Measurements from ENCODE around the gene HSPB8. TPM values are rescaled to one million over a fixed set of nuclear protein-coding genes. Genes with fewer than 3 reads are reported as not detected.

The HSPB8 gene
- total RNA-seq, 2 donors from 2014 or later: 67.0 to 96.9 TPM

DNA sequence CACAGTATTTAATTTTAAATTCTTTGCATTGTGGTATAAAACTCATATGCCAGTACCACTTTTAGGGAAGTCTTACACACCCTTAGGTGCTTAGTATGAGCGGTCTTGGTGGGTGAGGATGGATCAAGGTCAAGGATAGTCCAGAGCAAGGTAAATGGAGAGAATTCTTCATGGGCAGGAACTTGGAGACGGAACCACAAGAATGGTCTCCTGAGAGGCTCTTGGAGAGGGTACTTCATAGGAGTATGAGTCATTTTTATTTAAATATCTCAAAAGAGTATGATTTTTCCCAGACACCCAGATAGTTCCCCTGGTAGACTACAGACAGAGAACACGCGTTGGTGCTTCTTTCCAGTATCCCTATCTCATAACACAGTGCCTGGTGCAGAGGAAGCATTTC is 21.9 kb downstream of the HSPB8 start:
- no peaks in the 10 kb centered on the region for H3K4me1 ChIP-seq (replicated peaks)
- no peaks in the 10 kb centered on the region for H3K9me3 ChIP-seq
- no peaks in the 10 kb centered on the region for H3K27me3 ChIP-seq (replicated peaks; ENCODE audit: insufficient read depth)
- intact Hi-C loops (cut with DNase I): loop anchor here (5.0 to 10.0 kb wide), 2 partner anchors 114 to 167 kb away; no protein-coding TSS in a partner anchor
- no peak for DNase-seq (ENCODE audit: low spot score)
- no peak overlapping the region for H3K4me3 ChIP-seq
- no peak overlapping the region for H3K27ac ChIP-seq
- WGBS: 88% methylated on average over 4 of the region's 4 CpGs
- TF ChIP-seq, protein P1, sequence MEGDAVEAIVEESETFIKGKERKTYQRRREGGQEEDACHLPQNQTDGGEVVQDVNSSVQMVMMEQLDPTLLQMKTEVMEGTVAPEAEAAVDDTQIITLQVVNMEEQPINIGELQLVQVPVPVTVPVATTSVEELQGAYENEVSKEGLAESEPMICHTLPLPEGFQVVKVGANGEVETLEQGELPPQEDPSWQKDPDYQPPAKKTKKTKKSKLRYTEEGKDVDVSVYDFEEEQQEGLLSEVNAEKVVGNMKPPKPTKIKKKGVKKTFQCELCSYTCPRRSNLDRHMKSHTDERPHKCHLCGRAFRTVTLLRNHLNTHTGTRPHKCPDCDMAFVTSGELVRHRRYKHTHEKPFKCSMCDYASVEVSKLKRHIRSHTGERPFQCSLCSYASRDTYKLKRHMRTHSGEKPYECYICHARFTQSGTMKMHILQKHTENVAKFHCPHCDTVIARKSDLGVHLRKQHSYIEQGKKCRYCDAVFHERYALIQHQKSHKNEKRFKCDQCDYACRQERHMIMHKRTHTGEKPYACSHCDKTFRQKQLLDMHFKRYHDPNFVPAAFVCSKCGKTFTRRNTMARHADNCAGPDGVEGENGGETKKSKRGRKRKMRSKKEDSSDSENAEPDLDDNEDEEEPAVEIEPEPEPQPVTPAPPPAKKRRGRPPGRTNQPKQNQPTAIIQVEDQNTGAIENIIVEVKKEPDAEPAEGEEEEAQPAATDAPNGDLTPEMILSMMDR (IDR thresholded peaks at IDR 0.05): no peak
- no peak for TF ChIP-seq POLR2A (IDR thresholded peaks at IDR 0.05)
- no peak for TF ChIP-seq POLR2AphosphoS5 (IDR thresholded peaks at IDR 0.05)
- H3K36me3 ChIP-seq: no peaks in the 10 kb centered on the region

DNA sequence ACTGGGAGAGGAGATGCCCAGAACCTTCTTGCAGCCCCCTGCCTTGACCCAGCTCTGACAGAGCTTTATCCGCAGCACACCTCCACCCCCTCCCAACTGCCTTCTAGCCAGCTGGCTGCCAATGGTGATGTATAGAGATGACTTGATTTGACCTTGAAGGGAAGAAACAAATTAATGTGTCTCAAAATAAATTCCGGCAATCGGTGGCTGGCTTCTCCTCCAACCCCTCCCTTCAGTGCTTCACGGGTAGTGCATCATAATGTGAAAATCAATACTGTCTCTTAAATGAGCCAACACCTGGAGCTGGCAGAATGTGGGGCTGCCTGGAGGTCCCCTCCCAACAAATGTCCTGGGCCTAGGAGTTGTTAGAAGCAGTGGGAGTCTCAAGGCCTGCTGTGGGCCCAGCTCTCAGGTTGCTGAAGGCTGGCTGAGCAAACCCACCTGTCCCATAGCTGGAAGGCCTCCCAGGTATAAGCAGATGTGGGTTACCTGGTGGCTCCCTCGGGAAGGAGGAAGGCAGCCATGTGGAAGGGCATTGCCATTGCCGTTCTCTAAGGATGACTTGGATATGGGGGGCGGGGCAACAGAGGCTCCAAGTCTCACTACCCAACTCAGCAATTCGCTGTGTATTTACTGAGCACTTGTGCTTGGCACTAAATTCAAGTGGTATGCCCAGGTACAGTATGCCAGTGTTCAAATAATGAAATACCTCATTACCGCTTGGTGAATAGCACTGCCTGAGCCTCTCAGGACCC is 23.2 kb downstream of the HSPB8 start:
- no peak overlapping the region for H3K27ac ChIP-seq
- no peak overlapping the region for H3K4me3 ChIP-seq
- TF ChIP-seq, protein P1 (IDR thresholded peaks at IDR 0.05): no peak
- TF ChIP-seq POLR2AphosphoS5 (IDR thresholded peaks at IDR 0.05): no peak
- TF ChIP-seq POLR2A (IDR thresholded peaks at IDR 0.05): no peak
- no peak for DNase-seq (ENCODE audit: low spot score)
- no peaks in the 10 kb centered on the region for H3K4me1 ChIP-seq (replicated peaks)
- intact Hi-C loops (cut with DNase I): loop anchor here (5.0 to 10.0 kb wide), 2 partner anchors 113 to 165 kb away; no protein-coding TSS in a partner anchor
- WGBS: 84% methylated on average over 9 of the region's 9 CpGs
- no peaks in the 10 kb centered on the region for H3K27me3 ChIP-seq (replicated peaks; ENCODE audit: insufficient read depth)
- H3K9me3 ChIP-seq: no peaks in the 10 kb centered on the region
- H3K36me3 ChIP-seq: no peaks in the 10 kb centered on the region

DNA sequence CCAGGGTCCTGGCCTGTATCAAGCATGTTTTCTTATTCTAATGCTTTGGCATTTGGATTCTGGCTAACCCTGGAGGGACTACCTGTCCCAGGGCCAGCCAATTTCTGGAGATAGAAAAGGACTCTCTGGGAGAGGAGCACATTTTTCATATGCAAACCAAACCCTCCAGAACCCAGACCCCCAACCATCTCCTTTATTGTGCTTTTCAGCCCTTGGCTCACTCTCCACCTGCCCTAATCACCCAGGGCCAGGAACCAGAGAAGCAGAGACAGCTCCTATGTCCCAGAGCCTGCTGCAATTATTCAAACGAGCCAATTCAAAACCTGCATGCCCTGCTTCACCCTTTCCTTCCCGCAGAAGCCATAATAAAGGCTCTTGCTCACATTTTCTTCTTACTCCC is 23.8 kb downstream of the HSPB8 start:
- Histone ChIP-seq H3K27ac (no peak overlapping the region), H3K27me3 (replicated peaks; ENCODE audit: insufficient read depth) (no peaks in the 10 kb centered on the region), H3K9me3 (no peaks in the 10 kb centered on the region), H3K4me3 (no peak overlapping the region), H3K4me1 (replicated peaks) (no peaks in the 10 kb centered on the region), H3K36me3 (no peaks in the 10 kb centered on the region)
- TF ChIP-seq, protein P1 (IDR thresholded peaks at IDR 0.05): no peak
- no peak for TF ChIP-seq POLR2AphosphoS5 (IDR thresholded peaks at IDR 0.05)
- TF ChIP-seq POLR2A (IDR thresholded peaks at IDR 0.05): no peak
- 29% methylated on average over 2 of the region's 2 CpGs for WGBS
- intact Hi-C loops (cut with DNase I): loop anchor here (5.0 to 10.0 kb wide), 2 partner anchors 112 to 165 kb away; no protein-coding TSS in a partner anchor
- no peak for DNase-seq (ENCODE audit: low spot score)

DNA sequence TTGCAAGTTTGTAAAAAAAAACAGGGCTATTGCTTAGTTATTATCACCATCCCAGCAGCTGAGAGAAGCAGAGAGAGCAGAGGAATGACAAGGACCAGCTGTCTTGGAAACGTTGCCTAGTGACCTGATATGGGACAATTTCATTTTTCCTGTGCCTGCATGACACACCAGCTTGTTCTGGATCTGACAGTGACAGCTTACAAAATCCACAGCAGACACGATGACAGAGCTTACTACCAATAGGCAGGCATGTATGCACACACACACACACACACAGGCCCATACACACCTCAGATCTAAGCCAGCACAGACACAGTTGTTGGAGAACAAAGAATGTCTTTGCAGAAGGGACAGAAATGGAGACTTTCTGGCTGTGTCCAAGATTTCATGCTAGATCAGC is 25.4 kb downstream of the HSPB8 start:
- Histone ChIP-seq H3K27me3 (replicated peaks; ENCODE audit: insufficient read depth) (no peaks in the 10 kb centered on the region), H3K36me3 (no peaks in the 10 kb centered on the region), H3K4me1 (replicated peaks) (no peaks in the 10 kb centered on the region), H3K4me3 (no peak overlapping the region), H3K27ac (no peak overlapping the region), H3K9me3 (no peaks in the 10 kb centered on the region)
- DNase-seq (ENCODE audit: low spot score): no peak
- intact Hi-C loops (cut with DNase I): loop anchor here (5.0 to 10.0 kb wide), 2 partner anchors 111 to 163 kb away; no protein-coding TSS in a partner anchor
- TF ChIP-seq POLR2A (IDR thresholded peaks at IDR 0.05) (no peak), POLR2AphosphoS5 (IDR thresholded peaks at IDR 0.05) (no peak)
- TF ChIP-seq, protein P1 (IDR thresholded peaks at IDR 0.05): no peak
- 29% methylated on average over 2 of the region's 2 CpGs for WGBS
